Inflammatory macrophage (primary cell): ENCODE data around the gene LRP1B.

Experiments used
- DNase-seq, 2 donors: peaks; one replicate each; pipeline ENCODE4 v3.0.0-alpha.2; 2020 to 2022
- total RNA-seq, 18 experiments: gene quantifications; one replicate each; lab custom pipeline; 2026; ENCODE audit warnings: mixed read lengths in 6 of 18, inconsistent platforms in 2 of 18; lab: John Stamatoyannopoulos, UW

Gene LRP1B
- total RNA-seq = 0 to 0.81 (median 0.05) reads per million in 18 experiments

- no peak for DNase-seq
Observed at GRCh38 chr2:142131010-142131669, at the start of gene LRP1B. TSS of gene LRP1B (minus strand) at chr2:142131016. CDS start at chr2:142130729, 287 bp downstream.

GRCh38 chr2:142179686-142180085 lies 48.9 kb upstream of the LRP1B start:
- no peak for DNase-seq

GRCh38 chr2:142178604-142179003 lies 47.8 kb upstream of the LRP1B start:
- no peak for DNase-seq

- no peak for DNase-seq
Observed at GRCh38 chr2:142176941-142177340, 46.1 kb upstream of the LRP1B start.

GRCh38 chr2:142175813-142176338 lies 45.1 kb upstream of the LRP1B start:
- DNase-seq = no peak

GRCh38 chr2:142174176-142174575 lies 43.4 kb upstream of the LRP1B start:
- DNase-seq = no peak

- DNase-seq = no peak
Observed at GRCh38 chr2:142170847-142171246, 40.0 kb upstream of the LRP1B start.

- DNase-seq = peak in 1 of 2 donors; percentile 3
Observed at GRCh38 chr2:142165790-142166189, 35.0 kb upstream of the LRP1B start.

- DNase-seq = no peak
Observed at GRCh38 chr2:142153601-142154000, 22.8 kb upstream of the LRP1B start.

GRCh38 chr2:142150453-142150852 lies 19.6 kb upstream of the LRP1B start:
- DNase-seq = no peak

- no peak for DNase-seq
Observed at GRCh38 chr2:142144547-142144946, 13.7 kb upstream of the LRP1B start.

GRCh38 chr2:142142595-142142994 lies 11.8 kb upstream of the LRP1B start:
- no peak for DNase-seq

GRCh38 chr2:142140434-142140845 lies 9.6 kb upstream of the LRP1B start:
- DNase-seq = peak in 1 of 2 donors; percentile 15

GRCh38 chr2:142139384-142139783 lies 8.6 kb upstream of the LRP1B start:
- DNase-seq = no peak

- DNase-seq = no peak
Observed at GRCh38 chr2:142136571-142136970, 5.8 kb upstream of the LRP1B start.

GRCh38 chr2:142134911-142135310 lies 4.1 kb upstream of the LRP1B start:
- DNase-seq = no peak

- no peak for DNase-seq
Observed at GRCh38 chr2:142130111-142131009, 456 bp downstream of the LRP1B start.

- DNase-seq = no peak
Observed at GRCh38 chr2:142128105-142128504, 2.7 kb downstream of the LRP1B start.

- no peak for DNase-seq
Observed at GRCh38 chr2:142127248-142127647, 3.6 kb downstream of the LRP1B start.

GRCh38 chr2:142124706-142125105 lies 6.1 kb downstream of the LRP1B start:
- DNase-seq = no peak

GRCh38 chr2:142119347-142119746 lies 11.5 kb downstream of the LRP1B start:
- no peak for DNase-seq

- no peak for DNase-seq
Observed at GRCh38 chr2:142112757-142113221, 18.0 kb downstream of the LRP1B start.

GRCh38 chr2:142104134-142104758 lies 26.6 kb downstream of the LRP1B start:
- no peak for DNase-seq
